ENCODE results near the gene AATF. TPM values are rescaled to one million over a fixed set of nuclear protein-coding genes. Genes with fewer than 3 reads are reported as not detected.

AATF gene
- 22.7 and 36.0 TPM in 2 replicates for total RNA-seq

GRCh38 chr17:36948717-36949460 is at the start of gene AATF:
Gene AATF, plus strand, starts transcription at chr17:36948954. Its CDS starts 172 bp downstream, at chr17:36949126.

GRCh38 chr17:36937001-36937958 is 11.5 kb upstream of the AATF start, which contains the start of gene LHX1:
Gene LHX1, plus strand, starts transcription at chr17:36937475. Its CDS starts 723 bp downstream, at chr17:36938198.

Other genes starting within 250 kb of the AATF start
- gene LHX1, start 11.5 kb upstream of the AATF start, total RNA-seq: not detected in 2 replicates

Measured in cardiac atrium fibroblast (primary cell).